A673 (cell line): Measurements from ENCODE around the gene RNASET2. TPM values are rescaled to one million over a fixed set of nuclear protein-coding genes. Genes with fewer than 3 reads are reported as not detected.

Experiments used
- BruUV-seq: library from RNA; stranded (reverse); fragments of 400-500 nt; replicated peaks from 2 replicates; lab custom pipeline; 2021; lab: Mats Ljungman, UMichigan
- CTCF ChIA-PET: fragments of 300-600 bp; sonication (Branson Sonifier 250); formaldehyde crosslinking; loops from one replicate; lab custom pipeline; 2022; ENCODE audit warnings: antibody characterized with exemption; lab: Charles Lee
- POLR2A ChIA-PET: fragments of 300-600 bp; sonication (Branson Sonifier 250); formaldehyde crosslinking; loops from one replicate; lab custom pipeline; 2022; ENCODE audit warnings: antibody characterized with exemption; ENCODE audit not compliant: low non-redundant PET; lab: Charles Lee
- DNase-seq: peaks from one replicate; pipeline ENCODE4 v3.0.0-alpha.2; 2015; ENCODE audit warnings: low spot score
- H3K27ac ChIP-seq: fragments of 200-600 bp; sonication (generic); 2 replicates; pipeline ENCODE4 v1.5.1; 2016; ENCODE audit warnings: mixed run types, low read depth, mild to moderate bottlenecking, mixed read lengths, antibody characterized with exemption, low read length; ENCODE audit not compliant: poor library complexity, severe bottlenecking
- H3K27me3 ChIP-seq: fragments of 200-600 bp; sonication (generic); replicated peaks from 2 replicates; pipeline ENCODE4 v1.6.1; 2017; ENCODE audit warnings: mixed run types, low read depth, mild to moderate bottlenecking, mixed read lengths, antibody characterized with exemption, low read length; ENCODE audit not compliant: insufficient read depth, poor library complexity
- H3K36me3 ChIP-seq: fragments of 200-600 bp; sonication (generic); 2 replicates; pipeline ENCODE4 v1.6.1; 2016; ENCODE audit warnings: mixed run types, mild to moderate bottlenecking, mixed read lengths, antibody characterized with exemption, low read length; ENCODE audit not compliant: insufficient read depth, poor library complexity, severe bottlenecking
- H3K4me1 ChIP-seq: fragments of 200-600 bp; sonication (generic); 2 replicates; pipeline ENCODE4 v1.6.1; 2017; ENCODE audit warnings: mixed run types, mild to moderate bottlenecking, mixed read lengths, antibody characterized with exemption, low read length; ENCODE audit not compliant: insufficient read depth, poor library complexity, severe bottlenecking
- H3K4me3 ChIP-seq: fragments of 200-600 bp; sonication (generic); 2 replicates; pipeline ENCODE4 v1.5.1; 2016; ENCODE audit warnings: low read depth, mixed run types, mild to moderate bottlenecking, mixed read lengths, low read length; ENCODE audit not compliant: poor library complexity, severe bottlenecking
- H3K9me3 ChIP-seq: fragments of 200-600 bp; sonication (generic); 2 replicates; pipeline ENCODE4 v1.6.1; 2016; ENCODE audit warnings: mixed run types, low read depth, mild to moderate bottlenecking, mixed read lengths, antibody characterized with exemption, low read length; ENCODE audit not compliant: poor library complexity, severe bottlenecking
- CTCF ChIP-seq: fragments of 300-800, 200-600 bp; sonication (generic); conservative IDR thresholded peaks from 2 replicates; pipeline ENCODE4 v1.5.1; 2017; ENCODE audit warnings: low read depth, mild to moderate bottlenecking, antibody characterized with exemption, low read length, moderate library complexity, mixed read lengths
- EZH2 ChIP-seq: fragments of 200-600 bp; sonication (generic); IDR thresholded peaks from 2 replicates; pipeline ENCODE4 v1.6.1; 2017; ENCODE audit warnings: borderline replicate concordance, low read depth, mild to moderate bottlenecking, mixed read lengths, antibody characterized with exemption, low read length; ENCODE audit not compliant: poor library complexity, severe bottlenecking
- intact Hi-C: fragments of 100-400 bp; cut with micrococcal nuclease; formaldehyde crosslinking; loops from one replicate; pipeline ENCODE4 v1.10.0; 2022; ENCODE audit not compliant: unreplicated experiment
- total RNA-seq: library from RNA; stranded (reverse); gene quantifications from 2 replicates; pipeline ENCODE4 v1.2.3, GENCODE V29; 2021

Gene RNASET2
- total RNA-seq, 1 experiment from 2014 or later = 5.7 TPM

- ChIA-PET CTCF (no interaction called here), POLR2A (no interaction called here)
- Histone ChIP-seq H3K36me3 (peaks cover 7% of the 10 kb centered on the region), H3K27ac (no peak overlapping the region), H3K27me3 (no peaks in the 10 kb centered on the region), H3K4me1 (peaks cover 20% of the 10 kb centered on the region), H3K9me3 (no peaks in the 10 kb centered on the region), H3K4me3 (peak overlapping the region; percentile 98)
- intact Hi-C loops = no loop called here
- TF ChIP-seq EZH2 = no peak
- no peak for TF ChIP-seq CTCF
- no TSS peak for BruUV-seq
- DNase-seq = peak; percentile 60
These were observed 41.5 kb upstream of the RNASET2 start for GRCh38 chr6:166997768-166998255.

GRCh38 chr6:166997348-166997747 lies 41.0 kb upstream of the RNASET2 start:
- Histone ChIP-seq H3K4me3 (peak overlapping the region; percentile 98), H3K4me1 (peaks cover 18% of the 10 kb centered on the region), H3K27me3 (no peaks in the 10 kb centered on the region), H3K36me3 (peaks cover 7% of the 10 kb centered on the region), H3K9me3 (no peaks in the 10 kb centered on the region), H3K27ac (no peak overlapping the region)
- TF ChIP-seq CTCF (no peak), EZH2 (no peak)
- BruUV-seq = no TSS peak
- intact Hi-C loops = no loop called here
- no peak for DNase-seq
- ChIA-PET POLR2A (no interaction called here), CTCF (no interaction called here)

GRCh38 chr6:166996406-166996805 lies 40.1 kb upstream of the RNASET2 start:
- TF ChIP-seq EZH2 = no peak
- no peak for TF ChIP-seq CTCF
- Histone ChIP-seq H3K27me3 (no peaks in the 10 kb centered on the region), H3K9me3 (no peaks in the 10 kb centered on the region), H3K27ac (no peak overlapping the region), H3K4me3 (no peak overlapping the region), H3K36me3 (no peaks in the 10 kb centered on the region), H3K4me1 (peaks cover 12% of the 10 kb centered on the region)
- ChIA-PET POLR2A (no interaction called here), CTCF (no interaction called here)
- intact Hi-C loops = no loop called here
- no TSS peak for BruUV-seq
- DNase-seq = no peak
